ENCODE measurements around the gene C22orf39. TPM values are rescaled to one million over a fixed set of nuclear protein-coding genes. Genes with fewer than 3 reads are reported as not detected.

The C22orf39 gene
- total RNA-seq, 3 donors from 2014 or later = 46.7 to 111 (median 54.4) TPM

GRCh38 chr22:19470010-19470409 is 22.5 kb upstream of the C22orf39 start:
- Histone ChIP-seq H3K9me3 (no peaks in the 10 kb centered on the region), H3K27ac (no peak overlapping the region), H3K4me3 (no peak overlapping the region), H3K4me1 (no peaks in the 10 kb centered on the region), H3K27me3 (no peaks in the 10 kb centered on the region), H3K36me3 (peaks cover 15% of the 10 kb centered on the region)
- TF ChIP-seq POLR2A (IDR thresholded peaks at IDR 0.05) (no peak), POLR2AphosphoS5 (IDR thresholded peaks at IDR 0.05) (no peak), CTCF (IDR thresholded peaks at IDR 0.05) (no peak)
- no peak for DNase-seq (ENCODE audit: low spot score in 2 of 2)
- intact Hi-C loops (cut with DNase I; ENCODE audit: low total_unique reads) = no loop called here

- Histone ChIP-seq H3K4me1 (no peaks in the 10 kb centered on the region), H3K36me3 (peaks cover 15% of the 10 kb centered on the region), H3K4me3 (no peak overlapping the region), H3K27me3 (no peaks in the 10 kb centered on the region), H3K9me3 (no peaks in the 10 kb centered on the region), H3K27ac (no peak overlapping the region)
- intact Hi-C loops (cut with DNase I; ENCODE audit: low total_unique reads) = no loop called here
- TF ChIP-seq CTCF (IDR thresholded peaks at IDR 0.05) (no peak), POLR2AphosphoS5 (IDR thresholded peaks at IDR 0.05) (no peak), POLR2A (IDR thresholded peaks at IDR 0.05) (no peak)
- no peak for DNase-seq (ENCODE audit: low spot score in 2 of 2)
These were observed 21.9 kb upstream of the C22orf39 start for GRCh38 chr22:19469421-19469820.

- intact Hi-C loops (cut with DNase I; ENCODE audit: low total_unique reads) = no loop called here
- Histone ChIP-seq H3K36me3 (peaks cover 15% of the 10 kb centered on the region), H3K27me3 (no peaks in the 10 kb centered on the region), H3K9me3 (no peaks in the 10 kb centered on the region), H3K4me1 (no peaks in the 10 kb centered on the region), H3K4me3 (no peak overlapping the region), H3K27ac (no peak overlapping the region)
- TF ChIP-seq POLR2AphosphoS5 (IDR thresholded peaks at IDR 0.05) (no peak), CTCF (IDR thresholded peaks at IDR 0.05) (no peak), POLR2A (IDR thresholded peaks at IDR 0.05) (no peak)
- DNase-seq (ENCODE audit: low spot score in 2 of 2) = no peak
These were observed 20.4 kb upstream of the C22orf39 start for GRCh38 chr22:19467912-19468311.

DNA sequence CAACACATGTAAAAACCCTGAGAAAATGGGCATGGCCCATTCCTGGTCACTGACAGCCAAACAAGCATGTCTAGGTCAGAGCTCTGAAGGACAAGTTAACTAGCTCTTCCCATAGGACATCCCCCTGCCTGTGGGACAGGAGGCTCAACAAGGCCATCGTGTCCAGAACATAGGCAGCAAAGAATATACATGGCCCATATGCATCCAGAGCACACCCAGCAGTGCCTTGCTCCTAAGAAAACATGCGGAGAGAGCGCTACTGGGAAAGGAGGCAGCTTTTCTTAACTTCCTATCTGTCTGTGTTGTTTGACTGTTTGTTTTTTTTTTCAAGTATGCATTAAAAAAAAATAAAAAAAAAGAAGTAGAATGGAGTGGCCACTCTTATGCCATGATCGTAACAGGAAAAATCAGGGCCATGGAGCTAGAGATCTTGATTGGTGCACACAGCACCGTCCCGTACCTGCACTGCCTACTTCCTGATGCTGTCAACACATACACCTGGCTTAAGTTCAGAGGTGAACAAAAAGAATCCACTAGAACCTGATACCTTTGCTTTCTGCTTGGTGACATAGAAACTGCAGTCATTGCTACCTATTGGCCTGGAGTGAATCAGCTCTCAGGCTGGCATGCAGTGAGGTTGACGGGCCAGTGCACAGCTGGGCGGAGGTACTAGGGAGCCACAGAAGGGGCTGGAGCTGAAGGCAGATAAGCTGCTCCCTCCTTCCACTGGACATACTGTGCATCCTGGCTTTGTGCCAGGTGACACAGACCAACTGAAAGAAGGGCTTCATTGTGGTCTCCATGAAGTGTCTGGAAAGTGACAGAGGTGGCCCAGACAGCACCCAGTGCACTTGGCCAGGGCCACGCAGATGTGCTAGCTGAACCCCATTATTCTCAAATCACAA is 19.6 kb upstream of the C22orf39 start:
- no peak overlapping the region for H3K4me3 ChIP-seq
- H3K4me1 ChIP-seq = no peaks in the 10 kb centered on the region
- intact Hi-C loops (cut with DNase I; ENCODE audit: low total_unique reads) = no loop called here
- no peak for DNase-seq (ENCODE audit: low spot score in 2 of 2)
- no peaks in the 10 kb centered on the region for H3K9me3 ChIP-seq
- no peaks in the 10 kb centered on the region for H3K27me3 ChIP-seq
- TF ChIP-seq CTCF (IDR thresholded peaks at IDR 0.05) = no peak
- no peak for TF ChIP-seq POLR2AphosphoS5 (IDR thresholded peaks at IDR 0.05)
- no peak for TF ChIP-seq POLR2A (IDR thresholded peaks at IDR 0.05)
- no peak overlapping the region for H3K27ac ChIP-seq
- H3K36me3 ChIP-seq = peaks cover 15% of the 10 kb centered on the region

GRCh38 chr22:19466126-19466716 is 18.7 kb upstream of the C22orf39 start:
- H3K27me3 ChIP-seq = no peaks in the 10 kb centered on the region
- no peak overlapping the region for H3K27ac ChIP-seq
- H3K9me3 ChIP-seq = no peaks in the 10 kb centered on the region
- H3K36me3 ChIP-seq = peaks cover 14% of the 10 kb centered on the region
- H3K4me3 ChIP-seq = no peak overlapping the region
- intact Hi-C loops (cut with DNase I; ENCODE audit: low total_unique reads) = no loop called here
- H3K4me1 ChIP-seq = no peaks in the 10 kb centered on the region
- TF ChIP-seq POLR2A (IDR thresholded peaks at IDR 0.05) (no peak), POLR2AphosphoS5 (IDR thresholded peaks at IDR 0.05) (no peak), CTCF (IDR thresholded peaks at IDR 0.05) (no peak)
- no peak for DNase-seq (ENCODE audit: low spot score in 2 of 2)

All from breast epithelium (tissue), 4 donors.